ENCODE results near the gene STAT2. TPM values are rescaled to one million over a fixed set of nuclear protein-coding genes. Genes with fewer than 3 reads are reported as not detected.

STAT2 gene
- total and polyA plus RNA-seq, 9 of the 15 experiments (the other 6 are each of a cell fraction or from before 2014, with no cell fraction given) = 15.5 to 46.9 (median 40.1) TPM

DNA sequence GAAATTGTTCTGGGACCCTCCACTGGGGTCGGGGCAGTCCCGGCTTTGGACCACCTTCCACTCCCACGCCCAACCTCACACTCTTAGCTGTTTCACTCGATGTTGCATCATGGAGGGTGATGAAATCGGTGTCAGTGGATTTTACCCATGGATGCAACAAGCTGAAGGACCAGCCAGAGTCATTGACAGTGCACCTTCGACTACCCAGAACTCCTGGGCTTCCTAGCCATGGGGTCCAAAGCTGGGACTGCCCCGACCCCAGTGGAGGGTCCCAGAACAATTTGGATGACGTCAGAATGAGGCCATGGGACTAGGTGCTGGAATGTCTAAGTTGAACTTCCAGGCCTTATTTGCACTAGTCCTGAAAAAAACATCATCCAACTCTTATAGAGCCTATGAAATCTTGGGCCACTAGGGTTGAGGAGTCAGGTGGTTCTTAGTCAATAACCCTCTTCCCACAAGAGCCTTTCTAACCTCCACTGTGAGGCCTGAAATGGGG lies 22.1 kb downstream of the STAT2 start (continued):
- TF ChIP-seq MCM5 (IDR thresholded peaks at IDR 0.05; ENCODE audit: low read depth) (no peak), ETS2 (tag; IDR thresholded peaks at IDR 0.05; ENCODE audit: borderline replicate concordance, poor library complexity, severe bottlenecking) (no peak), TCF15 (CRISPR knock-in tag; IDR thresholded peaks at IDR 0.05) (no peak; the same call in 1 of the 2 replicates), ERF (CRISPR knock-in tag; IDR thresholded peaks at IDR 0.05) (peak; percentile 64; the same call in 1 of the 2 replicates), ZBTB1 (CRISPR knock-in tag; IDR thresholded peaks at IDR 0.05; ENCODE audit: borderline replicate concordance, low read depth) (no peak), GABPA (tag; conservative IDR thresholded peaks at IDR 0.05; ENCODE audit: low read depth) (no peak), ZNF431 (CRISPR knock-in tag; IDR thresholded peaks at IDR 0.05) (no peak), HINFP (tag; conservative IDR thresholded peaks at IDR 0.05; ENCODE audit: low read depth) (0 out of 2 replicates have a peak, but pooled peaks have one; percentile 48), TFAP4 (CRISPR knock-in tag; IDR thresholded peaks at IDR 0.05; ENCODE audit: borderline replicate concordance) (peak; percentile 25; the same call in 1 of the 2 replicates), MXI1 (IDR thresholded peaks at IDR 0.05; ENCODE audit: low read depth, low read length) (no peak), ZNF347 (CRISPR knock-in tag; IDR thresholded peaks at IDR 0.05; ENCODE audit: low read depth) (no peak), HDAC1 (IDR thresholded peaks at IDR 0.05) (no peak), BRD9 (IDR thresholded peaks at IDR 0.05; ENCODE audit: low read depth, partially characterized antibody) (peak; percentile 30), WHSC1 (IDR thresholded peaks at IDR 0.05; ENCODE audit: low read length) (peak; percentile 77), ZSCAN32 (CRISPR knock-in tag; IDR thresholded peaks at IDR 0.05) (peak; percentile 79), SMAD1 (IDR thresholded peaks at IDR 0.05; ENCODE audit: low read depth, low read length, partially characterized antibody) (no peak)
- TF ChIP-seq, protein P1, sequence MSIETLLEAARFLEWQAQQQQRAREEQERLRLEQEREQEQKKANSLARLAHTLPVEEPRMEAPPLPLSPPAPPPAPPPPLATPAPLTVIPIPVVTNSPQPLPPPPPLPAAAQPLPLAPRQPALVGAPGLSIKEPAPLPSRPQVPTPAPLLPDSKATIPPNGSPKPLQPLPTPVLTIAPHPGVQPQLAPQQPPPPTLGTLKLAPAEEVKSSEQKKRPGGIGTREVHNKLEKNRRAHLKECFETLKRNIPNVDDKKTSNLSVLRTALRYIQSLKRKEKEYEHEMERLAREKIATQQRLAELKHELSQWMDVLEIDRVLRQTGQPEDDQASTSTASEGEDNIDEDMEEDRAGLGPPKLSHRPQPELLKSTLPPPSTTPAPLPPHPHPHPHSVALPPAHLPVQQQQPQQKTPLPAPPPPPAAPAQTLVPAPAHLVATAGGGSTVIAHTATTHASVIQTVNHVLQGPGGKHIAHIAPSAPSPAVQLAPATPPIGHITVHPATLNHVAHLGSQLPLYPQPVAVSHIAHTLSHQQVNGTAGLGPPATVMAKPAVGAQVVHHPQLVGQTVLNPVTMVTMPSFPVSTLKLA (conservative IDR thresholded peaks at IDR 0.05) = no peak
- TF ChIP-seq, protein P2, sequence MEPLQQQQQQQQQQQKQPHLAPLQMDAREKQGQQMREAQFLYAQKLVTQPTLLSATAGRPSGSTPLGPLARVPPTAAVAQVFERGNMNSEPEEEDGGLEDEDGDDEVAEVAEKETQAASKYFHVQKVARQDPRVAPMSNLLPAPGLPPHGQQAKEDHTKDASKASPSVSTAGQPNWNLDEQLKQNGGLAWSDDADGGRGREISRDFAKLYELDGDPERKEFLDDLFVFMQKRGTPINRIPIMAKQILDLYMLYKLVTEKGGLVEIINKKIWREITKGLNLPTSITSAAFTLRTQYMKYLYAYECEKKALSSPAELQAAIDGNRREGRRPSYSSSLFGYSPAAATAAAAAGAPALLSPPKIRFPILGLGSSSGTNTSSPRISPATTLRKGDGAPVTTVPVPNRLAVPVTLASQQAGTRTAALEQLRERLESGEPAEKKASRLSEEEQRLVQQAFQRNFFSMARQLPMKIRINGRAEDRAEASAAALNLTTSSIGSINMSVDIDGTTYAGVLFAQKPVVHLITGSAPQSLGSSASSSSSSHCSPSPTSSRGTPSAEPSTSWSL (CRISPR knock-in tag; IDR thresholded peaks at IDR 0.05; ENCODE audit: borderline replicate concordance) = no peak
- TF ChIP-seq, protein P3, sequence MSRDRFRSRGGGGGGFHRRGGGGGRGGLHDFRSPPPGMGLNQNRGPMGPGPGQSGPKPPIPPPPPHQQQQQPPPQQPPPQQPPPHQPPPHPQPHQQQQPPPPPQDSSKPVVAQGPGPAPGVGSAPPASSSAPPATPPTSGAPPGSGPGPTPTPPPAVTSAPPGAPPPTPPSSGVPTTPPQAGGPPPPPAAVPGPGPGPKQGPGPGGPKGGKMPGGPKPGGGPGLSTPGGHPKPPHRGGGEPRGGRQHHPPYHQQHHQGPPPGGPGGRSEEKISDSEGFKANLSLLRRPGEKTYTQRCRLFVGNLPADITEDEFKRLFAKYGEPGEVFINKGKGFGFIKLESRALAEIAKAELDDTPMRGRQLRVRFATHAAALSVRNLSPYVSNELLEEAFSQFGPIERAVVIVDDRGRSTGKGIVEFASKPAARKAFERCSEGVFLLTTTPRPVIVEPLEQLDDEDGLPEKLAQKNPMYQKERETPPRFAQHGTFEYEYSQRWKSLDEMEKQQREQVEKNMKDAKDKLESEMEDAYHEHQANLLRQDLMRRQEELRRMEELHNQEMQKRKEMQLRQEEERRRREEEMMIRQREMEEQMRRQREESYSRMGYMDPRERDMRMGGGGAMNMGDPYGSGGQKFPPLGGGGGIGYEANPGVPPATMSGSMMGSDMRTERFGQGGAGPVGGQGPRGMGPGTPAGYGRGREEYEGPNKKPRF (IDR thresholded peaks at IDR 0.05; ENCODE audit: low read depth, low read length) = no peak

Measured in K562 (cell line).